ENCODE results near the gene UBXN11.

GRCh38 chr1:26274801-26275425 is 31.5 kb downstream of the UBXN11 start:
- TF ChIP-seq, protein P1, sequence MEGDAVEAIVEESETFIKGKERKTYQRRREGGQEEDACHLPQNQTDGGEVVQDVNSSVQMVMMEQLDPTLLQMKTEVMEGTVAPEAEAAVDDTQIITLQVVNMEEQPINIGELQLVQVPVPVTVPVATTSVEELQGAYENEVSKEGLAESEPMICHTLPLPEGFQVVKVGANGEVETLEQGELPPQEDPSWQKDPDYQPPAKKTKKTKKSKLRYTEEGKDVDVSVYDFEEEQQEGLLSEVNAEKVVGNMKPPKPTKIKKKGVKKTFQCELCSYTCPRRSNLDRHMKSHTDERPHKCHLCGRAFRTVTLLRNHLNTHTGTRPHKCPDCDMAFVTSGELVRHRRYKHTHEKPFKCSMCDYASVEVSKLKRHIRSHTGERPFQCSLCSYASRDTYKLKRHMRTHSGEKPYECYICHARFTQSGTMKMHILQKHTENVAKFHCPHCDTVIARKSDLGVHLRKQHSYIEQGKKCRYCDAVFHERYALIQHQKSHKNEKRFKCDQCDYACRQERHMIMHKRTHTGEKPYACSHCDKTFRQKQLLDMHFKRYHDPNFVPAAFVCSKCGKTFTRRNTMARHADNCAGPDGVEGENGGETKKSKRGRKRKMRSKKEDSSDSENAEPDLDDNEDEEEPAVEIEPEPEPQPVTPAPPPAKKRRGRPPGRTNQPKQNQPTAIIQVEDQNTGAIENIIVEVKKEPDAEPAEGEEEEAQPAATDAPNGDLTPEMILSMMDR (IDR thresholded peaks at IDR 0.05): no peak
- no peak for TF ChIP-seq POLR2A (IDR thresholded peaks at IDR 0.05)

All from body of pancreas (tissue), 4 donors.